HCT116 (cell line): ENCODE measurements around the gene MMP28. TPM values are rescaled to one million over a fixed set of nuclear protein-coding genes. Genes with fewer than 3 reads are reported as not detected.

Experiments used
- ATAC-seq: fragments of 200-7000 bp; cut with Tn5 transposase; 2 replicates; pipeline ENCODE4 v1.9.1; 2020; ENCODE audit warnings: mild to moderate bottlenecking, moderate library complexity
- BruUV-seq: library from RNA; stranded (reverse); fragments of 400-500 nt; replicated peaks from 2 replicates; lab custom pipeline; 2021; lab: Mats Ljungman, UMichigan
- CTCF ChIA-PET: fragments of 300-600 bp; sonication (Branson Sonifier 250); formaldehyde crosslinking; loops from one replicate; lab custom pipeline; 2021; ENCODE audit warnings: antibody characterized with exemption; lab: Charles Lee
- POLR2A ChIA-PET: fragments of 300-600, 350-600 bp; sonication (Branson Sonifier 250); formaldehyde crosslinking; loops from one replicate; lab custom pipeline; 2021; ENCODE audit warnings: antibody characterized with exemption; lab: Charles Lee
- RAD21 ChIA-PET, 2 experiments: fragments of 300-600 bp; sonication (Branson Sonifier 250); formaldehyde crosslinking; loops; one replicate each; lab custom pipeline; 2023; ENCODE audit warnings: low total read pairs in 2 of 2; ENCODE audit not compliant: uncharacterized antibody in 2 of 2, unreplicated experiment in 2 of 2, low non-redundant PET in 1 of 2; lab: Charles Lee
- DNase-seq: peaks from one replicate; pipeline ENCODE4 v3.0.0-alpha.2; 2010; ENCODE audit warnings: low read depth, low spot score
- H2AFZ ChIP-seq: fragments of 200-600 bp; shearing (Covaris generic), sonication (generic); 2 replicates; pipeline ENCODE4 v1.6.1; 2017; ENCODE audit warnings: low read depth, mixed run types, mixed read lengths, antibody characterized with exemption, low read length; ENCODE audit not compliant: poor library complexity, severe bottlenecking
- H3K27ac ChIP-seq: 2 replicates; pipeline ENCODE4 v1.5.1; 2012; ENCODE audit warnings: low read depth, low read length
- H3K27me3 ChIP-seq: fragments of 200-600 bp; sonication (generic); 2 replicates; pipeline ENCODE4 v1.6.1; 2016; ENCODE audit warnings: mixed run types, low read length, mixed read lengths; ENCODE audit not compliant: insufficient read depth
- H3K36me3 ChIP-seq, 2 experiments: fragments of 200-500 bp in 1 of 2; fragments of 200-600 bp in 1 of 2; sonication (Bioruptor generic) in 1 of 2; sonication (generic) in 1 of 2; 2 replicates each; pipeline versions ENCODE4 v1.5.1 to v1.6.1; 2014 to 2016; ENCODE audit warnings: low read length in 2 of 2, inconsistent platforms in 1 of 2, mixed read lengths in 1 of 2, mixed run types in 1 of 2; ENCODE audit not compliant: insufficient read depth in 2 of 2, control insufficient read depth in 1 of 2
- H3K4me1 ChIP-seq, 2 experiments: fragments of 200-600 bp in 1 of 2; sonication (generic) in 1 of 2; 2 replicates each; pipeline versions ENCODE4 v1.5.1 to v1.6.1; 2012 to 2017; ENCODE audit warnings: low read length in 2 of 2, inconsistent platforms in 1 of 2, mild to moderate bottlenecking in 1 of 2, mixed read lengths in 1 of 2, mixed run types in 1 of 2, moderate library complexity in 1 of 2; ENCODE audit not compliant: insufficient read depth in 2 of 2, control insufficient read depth in 1 of 2
- H3K4me2 ChIP-seq: fragments of 200-600 bp; sonication (generic); 2 replicates; pipeline ENCODE4 v1.6.1; 2017; ENCODE audit warnings: mixed run types, low read length, mixed read lengths
- H3K4me3 ChIP-seq, 2 experiments: fragments of 200-600 bp in 1 of 2; sonication (generic) in 1 of 2; replicated peaks in 1 of 2; 2 replicates each; pipeline ENCODE4 v1.5.1; 2011 to 2016; ENCODE audit warnings: low read length in 2 of 2, control low read depth in 1 of 2, low read depth in 1 of 2, mild to moderate bottlenecking in 1 of 2, mixed read lengths in 1 of 2, mixed run types in 1 of 2
- H3K79me2 ChIP-seq: fragments of 200-600 bp; sonication (generic); 2 replicates; pipeline ENCODE4 v1.6.1; 2017; ENCODE audit warnings: mild to moderate bottlenecking, mixed run types, low read length, moderate library complexity, mixed read lengths; ENCODE audit not compliant: insufficient read depth
- H3K9ac ChIP-seq: fragments of 200-600 bp; sonication (generic); 2 replicates; pipeline ENCODE4 v1.6.1; 2016; ENCODE audit warnings: low read length, mixed read lengths
- H3K9me2 ChIP-seq: fragments of 200-600 bp; sonication (generic), shearing (Covaris generic); 2 replicates; pipeline ENCODE4 v1.6.1; 2017; ENCODE audit warnings: mixed run types, mild to moderate bottlenecking, moderate library complexity; ENCODE audit not compliant: insufficient read depth
- H3K9me3 ChIP-seq, 2 experiments: fragments of 200-500 bp in 1 of 2; fragments of 200-600 bp in 1 of 2; sonication (Bioruptor generic) in 1 of 2; sonication (generic) in 1 of 2; 2 replicates each; pipeline ENCODE4 v1.6.1; 2014 to 2017; ENCODE audit warnings: low read length in 2 of 2, mixed read lengths in 2 of 2, inconsistent platforms in 1 of 2, low read depth in 1 of 2, mild to moderate bottlenecking in 1 of 2, mixed run types in 1 of 2, moderate library complexity in 1 of 2; ENCODE audit not compliant: control insufficient read depth in 1 of 2, insufficient read depth in 1 of 2
- H4K20me1 ChIP-seq: fragments of 200-600 bp; sonication (generic), shearing (Covaris generic); 2 replicates; pipeline ENCODE4 v1.6.1; 2017; ENCODE audit warnings: mixed run types, mild to moderate bottlenecking, moderate library complexity; ENCODE audit not compliant: insufficient read depth
- CBX3 ChIP-seq: IDR thresholded peaks from 2 replicates; pipeline ENCODE4 v1.6.1; 2012; ENCODE audit warnings: low read depth
- ELF1 ChIP-seq: IDR thresholded peaks from 2 replicates; pipeline ENCODE4 v1.6.1; 2012; ENCODE audit warnings: low read depth, borderline replicate concordance
- EZH2 ChIP-seq: fragments of 200-600 bp; sonication (generic); IDR thresholded peaks from 2 replicates; pipeline ENCODE4 v1.6.1; 2017; ENCODE audit warnings: antibody characterized with exemption, mixed run types
- EZH2phosphoT487 ChIP-seq: fragments of 200-600 bp; IDR thresholded peaks from 2 replicates; pipeline ENCODE4 v1.6.1; 2018; ENCODE audit warnings: antibody characterized with exemption, borderline replicate concordance
- FOSL1 ChIP-seq: IDR thresholded peaks from 2 replicates; pipeline ENCODE4 v1.6.1; 2012; ENCODE audit warnings: low read depth
- POLR2A ChIP-seq: IDR thresholded peaks from 2 replicates; pipeline ENCODE4 v1.7.0; 2011; ENCODE audit warnings: borderline replicate concordance; ENCODE audit not compliant: insufficient read depth, insufficient read length; ENCODE audit errors: extremely low read depth
- RAD21 ChIP-seq: IDR thresholded peaks from 2 replicates; pipeline ENCODE4 v1.6.1; 2012; ENCODE audit warnings: low read depth, mild to moderate bottlenecking
- SIN3A ChIP-seq: IDR thresholded peaks from 2 replicates; pipeline ENCODE4 v1.6.1; 2012; ENCODE audit warnings: low read depth
- SP1 ChIP-seq: IDR thresholded peaks from 2 replicates; pipeline ENCODE4 v1.6.1; 2012; ENCODE audit warnings: low read depth
- TCF7L2 ChIP-seq: IDR thresholded peaks from 2 replicates; pipeline ENCODE4 v1.7.0; 2011; ENCODE audit warnings: borderline replicate concordance, inconsistent platforms; ENCODE audit not compliant: insufficient read depth, insufficient read length; ENCODE audit errors: extremely low read depth
- YY1 ChIP-seq: IDR thresholded peaks from 2 replicates; pipeline ENCODE4 v1.6.1; 2011; ENCODE audit warnings: low read length, low read depth, moderate library complexity, mild to moderate bottlenecking; ENCODE audit not compliant: insufficient replicate concordance; ENCODE audit errors: extremely low read depth
- ZFX ChIP-seq: fragments of 450-650 bp; IDR thresholded peaks from 2 replicates; pipeline ENCODE4 v1.6.1; 2017
- intact Hi-C: fragments of 100-400 bp; cut with micrococcal nuclease; formaldehyde crosslinking; loops from 2 replicates; pipeline ENCODE4 v1.10.0; 2022
- total RNA-seq: library from RNA; stranded (reverse); gene quantifications from one replicate; pipeline ENCODE4 v1.2.1, GENCODE V29; 2021; ENCODE audit not compliant: unreplicated experiment
- TF ChIP-seq, protein P1 (sequence below): IDR thresholded peaks from 2 replicates; pipeline ENCODE4 v1.6.1; 2011; ENCODE audit warnings: mild to moderate bottlenecking, low read length, moderate library complexity; ENCODE audit not compliant: insufficient replicate concordance; ENCODE audit errors: extremely low read depth

Gene MMP28
- total RNA-seq, 1 experiment from 2014 or later, result 2.6 TPM

DNA sequence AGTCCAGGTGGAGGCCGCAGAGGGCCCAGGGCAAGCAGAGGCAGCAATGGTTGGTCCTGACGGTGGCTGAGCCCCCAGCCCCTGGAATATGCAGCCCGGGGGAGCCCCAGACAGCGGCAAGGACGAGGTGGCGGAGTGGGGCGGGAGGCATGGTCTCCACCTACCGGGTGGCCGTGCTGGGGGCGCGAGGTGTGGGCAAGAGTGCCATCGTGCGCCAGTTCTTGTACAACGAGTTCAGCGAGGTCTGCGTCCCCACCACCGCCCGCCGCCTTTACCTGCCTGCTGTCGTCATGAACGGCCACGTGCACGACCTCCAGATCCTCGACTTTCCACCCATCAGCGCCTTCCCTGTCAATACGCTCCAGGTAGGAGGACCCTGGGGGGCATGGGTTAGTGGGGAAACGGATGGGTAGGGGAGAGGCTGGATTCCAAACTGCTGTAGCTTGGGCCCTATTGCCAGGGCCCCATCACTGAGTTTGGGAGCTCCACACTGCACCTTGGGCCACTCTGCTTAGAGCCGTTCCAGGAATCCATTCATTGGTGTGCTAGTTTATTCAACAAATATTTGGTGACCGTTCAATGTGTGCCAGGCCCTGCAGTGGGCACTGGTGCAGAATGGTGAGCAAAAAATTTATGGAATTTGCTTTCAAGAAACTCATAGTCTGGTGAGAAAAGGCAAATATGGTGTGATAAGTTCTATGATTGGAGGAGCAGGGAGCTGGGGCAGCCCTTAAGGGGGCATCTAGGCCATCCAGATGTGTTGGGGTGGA lies 60.2 kb downstream of the MMP28 start:
- no peaks in the 10 kb centered on the region for H3K79me2 ChIP-seq
- no TSS peak for BruUV-seq
- no peaks in the 10 kb centered on the region for H3K9me2 ChIP-seq
- H4K20me1 ChIP-seq, result no peaks in the 10 kb centered on the region
- ChIA-PET RAD21 (no interaction called here), CTCF (no interaction called here), POLR2A (no interaction called here)
- no peak overlapping the region for H3K4me3 ChIP-seq
- no peaks in the 10 kb centered on the region for H3K27me3 ChIP-seq
- H3K4me2 ChIP-seq, result no peak overlapping the region
- no peak overlapping the region for H2AFZ ChIP-seq
- H3K9me3 ChIP-seq, result no peaks in the 10 kb centered on the region
- DNase-seq, result no peak
- no peak overlapping the region for H3K27ac ChIP-seq
- no peak overlapping the region for H3K9ac ChIP-seq
- intact Hi-C loops, result no loop called here
- TF ChIP-seq ZFX, result no peak
- TF ChIP-seq, protein P1, sequence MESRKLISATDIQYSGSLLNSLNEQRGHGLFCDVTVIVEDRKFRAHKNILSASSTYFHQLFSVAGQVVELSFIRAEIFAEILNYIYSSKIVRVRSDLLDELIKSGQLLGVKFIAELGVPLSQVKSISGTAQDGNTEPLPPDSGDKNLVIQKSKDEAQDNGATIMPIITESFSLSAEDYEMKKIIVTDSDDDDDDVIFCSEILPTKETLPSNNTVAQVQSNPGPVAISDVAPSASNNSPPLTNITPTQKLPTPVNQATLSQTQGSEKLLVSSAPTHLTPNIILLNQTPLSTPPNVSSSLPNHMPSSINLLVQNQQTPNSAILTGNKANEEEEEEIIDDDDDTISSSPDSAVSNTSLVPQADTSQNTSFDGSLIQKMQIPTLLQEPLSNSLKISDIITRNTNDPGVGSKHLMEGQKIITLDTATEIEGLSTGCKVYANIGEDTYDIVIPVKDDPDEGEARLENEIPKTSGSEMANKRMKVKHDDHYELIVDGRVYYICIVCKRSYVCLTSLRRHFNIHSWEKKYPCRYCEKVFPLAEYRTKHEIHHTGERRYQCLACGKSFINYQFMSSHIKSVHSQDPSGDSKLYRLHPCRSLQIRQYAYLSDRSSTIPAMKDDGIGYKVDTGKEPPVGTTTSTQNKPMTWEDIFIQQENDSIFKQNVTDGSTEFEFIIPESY, result no peak
- TF ChIP-seq SIN3A, result no peak
- no peak for TF ChIP-seq EZH2
- TF ChIP-seq ELF1, result no peak
- no peak for TF ChIP-seq CBX3
- TF ChIP-seq EZH2phosphoT487, result no peak
- TF ChIP-seq TCF7L2, result no peak
- no peak for TF ChIP-seq POLR2A
- no peak for TF ChIP-seq FOSL1
- no peak for TF ChIP-seq SP1
- TF ChIP-seq RAD21, result no peak
- TF ChIP-seq YY1, result no peak
- ATAC-seq, result no peak
- H3K4me1 ChIP-seq, result no peaks in the 10 kb centered on the region
- H3K36me3 ChIP-seq, result no peaks in the 10 kb centered on the region
